GM12878 (cell line): ENCODE measurements around the gene ORC1. TPM values are rescaled to one million over a fixed set of nuclear protein-coding genes. Genes with fewer than 3 reads are reported as not detected.

Experiments
- BHLHE40 ChIP-seq, 2 experiments: fragments of 450-650 bp in 1 of 2; IDR thresholded peaks; 2 replicates each; pipeline ENCODE4 v1.6.1; 2011 to 2017; ENCODE audit warnings: low read depth in 2 of 2, borderline replicate concordance in 1 of 2, improper control_type of control experiment in 1 of 2, low read length in 1 of 2, mild to moderate bottlenecking in 1 of 2
- CBX5 ChIP-seq: sonication (generic); IDR thresholded peaks from 2 replicates; pipeline ENCODE4 v1.6.1; 2016; ENCODE audit warnings: low read depth, moderate library complexity, mild to moderate bottlenecking, inconsistent platforms
- CEBPB ChIP-seq, 2 experiments: fragments of 150-350 bp in 1 of 2; IDR thresholded peaks; 2 replicates each; pipeline ENCODE4 v1.6.1; 2012 to 2014; ENCODE audit warnings: low read depth in 2 of 2, low read length in 2 of 2, borderline replicate concordance in 1 of 2, inconsistent platforms in 1 of 2
- CREM ChIP-seq: IDR thresholded peaks from 2 replicates; pipeline ENCODE4 v1.6.1; 2014; ENCODE audit warnings: antibody characterized with exemption, low read depth
- ETV6 ChIP-seq, 2 experiments: fragments of 450-650 bp in 1 of 2; IDR thresholded peaks in 1 of 2; conservative IDR thresholded peaks in 1 of 2; 2 replicates each; pipeline ENCODE4 v1.6.1; 2014; ENCODE audit warnings: antibody characterized with exemption in 1 of 2, borderline replicate concordance in 1 of 2, low read depth in 1 of 2, mild to moderate bottlenecking in 1 of 2, moderate library complexity in 1 of 2
- EZH2 ChIP-seq: IDR thresholded peaks from 2 replicates; pipeline ENCODE4 v1.6.1; 2012; ENCODE audit warnings: low read depth, mild to moderate bottlenecking, control low read depth, inconsistent platforms, low read length, borderline replicate concordance; ENCODE audit not compliant: control insufficient read depth
- FOXM1 ChIP-seq: IDR thresholded peaks from 2 replicates; pipeline ENCODE4 v1.6.1; 2012; ENCODE audit warnings: low read depth, mild to moderate bottlenecking, inconsistent platforms, low read length, moderate library complexity
- IKZF1 ChIP-seq: fragments of 450-650 bp; conservative IDR thresholded peaks from 2 replicates; pipeline ENCODE4 v1.6.1; 2017; ENCODE audit warnings: antibody characterized with exemption, mild to moderate bottlenecking
- MXI1 ChIP-seq: fragments of 150-350 bp; IDR thresholded peaks from 2 replicates; pipeline ENCODE4 v1.6.1; 2011; ENCODE audit warnings: low read depth, mild to moderate bottlenecking, inconsistent platforms, low read length, improper control_type of control experiment
- NR2C2 ChIP-seq: IDR thresholded peaks from 2 replicates; pipeline ENCODE4 v1.6.1; 2011; ENCODE audit warnings: borderline replicate concordance, low read depth; ENCODE audit not compliant: control insufficient read depth, insufficient read length
- PML ChIP-seq: IDR thresholded peaks from 2 replicates; pipeline ENCODE4 v1.6.1; 2012; ENCODE audit warnings: low read length, inconsistent platforms
- POU2F2 ChIP-seq: IDR thresholded peaks from 3 replicates; pipeline ENCODE4 v1.6.1; 2011; ENCODE audit warnings: low read depth, mild to moderate bottlenecking, low read length, borderline replicate concordance
- RAD21 ChIP-seq: IDR thresholded peaks from 2 replicates; pipeline ENCODE4 v1.6.1; 2011; ENCODE audit warnings: mild to moderate bottlenecking, low read depth, low read length, moderate library complexity; ENCODE audit not compliant: insufficient read depth
- RUNX3 ChIP-seq: IDR thresholded peaks from 2 replicates; pipeline ENCODE4 v1.6.1; 2012; ENCODE audit warnings: low read length, inconsistent platforms
- TCF3 ChIP-seq: IDR thresholded peaks from 2 replicates; pipeline ENCODE4 v1.6.1; 2012; ENCODE audit warnings: low read depth, mild to moderate bottlenecking, low read length, borderline replicate concordance; ENCODE audit not compliant: insufficient read depth
- YY1 ChIP-seq: IDR thresholded peaks from 2 replicates; pipeline ENCODE4 v1.6.1; 2011; ENCODE audit warnings: low read depth, mild to moderate bottlenecking, low read length
- ZNF217 ChIP-seq: fragments of 450-650 bp; IDR thresholded peaks from 2 replicates; pipeline ENCODE4 v1.6.1; 2017; ENCODE audit warnings: antibody characterized with exemption, mild to moderate bottlenecking
- ZZZ3 ChIP-seq: IDR thresholded peaks from 2 replicates; pipeline ENCODE4 v1.6.1; 2011; ENCODE audit warnings: low read depth; ENCODE audit not compliant: control insufficient read depth, insufficient read length
- polyA plus RNA-seq, 11 experiments: library from polyadenylated mRNA; depleted of rRNA in 4 of 11; unstranded in 6 of 11; stranded (reverse) in 5 of 11; fragments of >200 nt; fragmentation: Nextera tagmentation in 4 of 11; fragmentation: Illumina TruSeq in 1 of 11; extraction: Ambion mirVana in 4 of 11; extraction: Trizol in 1 of 11; gene quantifications; 1 replicate in 1 of 11; 2 replicates in 10 of 11; pipeline versions ENCODE4 v1.2.1 to v1.2.3, GENCODE V29; 2011 to 2016; ENCODE audit warnings: inconsistent platforms in 2 of 11, missing spikeins in 2 of 11, low read depth in 1 of 11
- total RNA-seq, 4 experiments: library from RNA; depleted of rRNA in 3 of 4; stranded (reverse); fragments of >200 nt in 3 of 4; fragmentation: Illumina TruSeq in 1 of 4; extraction: Trizol in 1 of 4; gene quantifications; 2 replicates each; pipeline versions ENCODE4 v1.2.1 to v1.2.3, GENCODE V29; 2013 to 2021
- TF ChIP-seq, protein P1 (sequence below): fragments of 150-350 bp; IDR thresholded peaks from 2 replicates; pipeline ENCODE4 v1.6.1; 2014; ENCODE audit warnings: mild to moderate bottlenecking, low read depth, low read length
- TF ChIP-seq, protein P2 (sequence below): fragments of 450-650 bp; IDR thresholded peaks from 2 replicates; pipeline ENCODE4 v1.6.1; 2017; ENCODE audit warnings: antibody characterized with exemption, mild to moderate bottlenecking, moderate library complexity
- TF ChIP-seq, protein P3 (sequence below): fragments of 450-650 bp; IDR thresholded peaks from 2 replicates; pipeline ENCODE4 v1.6.1; 2018; ENCODE audit warnings: mild to moderate bottlenecking, low read depth, moderate library complexity; ENCODE audit not compliant: partially characterized antibody

The ORC1 gene
- total and polyA plus RNA-seq, 10 of the 15 experiments (the other 5 are each of a cell fraction or from before 2014, with no cell fraction given): 7.7 to 34.6 (median 28.7) TPM

DNA sequence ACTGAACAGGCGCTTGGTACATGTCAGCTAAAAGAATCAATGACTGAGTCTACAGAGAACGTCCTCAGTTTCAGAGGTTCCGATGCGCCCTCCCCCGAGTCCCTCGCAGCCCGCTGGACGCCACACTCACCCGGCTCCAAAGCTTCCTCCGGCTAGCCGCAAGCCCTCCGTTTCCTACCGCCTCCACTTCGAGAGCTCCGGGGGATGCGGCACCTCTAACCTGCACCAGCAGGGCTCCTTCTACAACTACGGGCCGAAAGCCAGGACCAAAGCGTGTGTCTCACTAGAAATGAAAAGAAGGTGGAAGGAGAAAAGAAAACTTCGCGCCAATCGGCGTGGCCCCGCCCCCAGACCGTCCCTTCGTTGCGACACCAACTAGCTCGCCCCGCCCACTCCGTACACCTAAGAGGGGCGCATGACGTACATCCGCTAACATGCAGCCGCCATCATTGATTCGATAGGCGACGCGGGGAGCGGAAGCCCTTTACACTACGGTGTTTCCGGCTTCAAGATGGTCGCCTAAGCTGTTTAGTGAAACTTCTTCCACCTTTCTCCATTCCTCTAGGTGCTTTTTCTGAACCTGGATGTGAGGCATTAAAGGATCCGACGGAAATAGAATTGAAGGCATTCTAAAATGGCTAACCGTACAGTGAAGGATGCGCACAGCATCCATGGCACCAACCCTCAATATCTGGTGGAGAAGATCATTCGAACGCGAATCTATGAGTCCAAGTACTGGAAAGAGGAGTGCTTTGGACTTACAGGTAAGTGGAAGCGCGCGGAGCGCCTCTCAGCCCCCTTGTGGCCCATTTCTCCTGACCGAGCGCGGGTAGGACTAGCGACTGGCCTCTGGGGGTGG, at the start of gene ORC1, which contains the start of gene PRPF38A (continued):
- TF ChIP-seq, protein P1, sequence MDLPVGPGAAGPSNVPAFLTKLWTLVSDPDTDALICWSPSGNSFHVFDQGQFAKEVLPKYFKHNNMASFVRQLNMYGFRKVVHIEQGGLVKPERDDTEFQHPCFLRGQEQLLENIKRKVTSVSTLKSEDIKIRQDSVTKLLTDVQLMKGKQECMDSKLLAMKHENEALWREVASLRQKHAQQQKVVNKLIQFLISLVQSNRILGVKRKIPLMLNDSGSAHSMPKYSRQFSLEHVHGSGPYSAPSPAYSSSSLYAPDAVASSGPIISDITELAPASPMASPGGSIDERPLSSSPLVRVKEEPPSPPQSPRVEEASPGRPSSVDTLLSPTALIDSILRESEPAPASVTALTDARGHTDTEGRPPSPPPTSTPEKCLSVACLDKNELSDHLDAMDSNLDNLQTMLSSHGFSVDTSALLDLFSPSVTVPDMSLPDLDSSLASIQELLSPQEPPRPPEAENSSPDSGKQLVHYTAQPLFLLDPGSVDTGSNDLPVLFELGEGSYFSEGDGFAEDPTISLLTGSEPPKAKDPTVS: 0 out of 2 replicates have a peak, but pooled peaks have one; percentile 59
- TF ChIP-seq CREM (peak; percentile 98), PML (peak; percentile 96), IKZF1 (peak; percentile 23; the same call in 1 of the 2 replicates), EZH2 (no peak), YY1 (peak; percentile 97), TCF3 (no peak), NR2C2 (no peak), ETV6 (conservative IDR thresholded peaks at IDR 0.05 in 1 of 2, IDR thresholded peaks at IDR 0.05 in 1 of 2; ENCODE audit: borderline replicate concordance in 1 of 2, low read depth in 1 of 2) (no peak), ZNF217 (no peak), ZZZ3 (no peak), BHLHE40 (IDR thresholded peaks at IDR 0.05; ENCODE audit: borderline replicate concordance in 1 of 2, low read depth in 2 of 2, low read length in 1 of 2) (0 out of 4 replicates have a peak, but pooled peaks of 1 of the 2 experiments have one; percentile 13), CBX5 (no peak), CEBPB (IDR thresholded peaks at IDR 0.05; ENCODE audit: borderline replicate concordance in 1 of 2, low read depth in 2 of 2, low read length in 2 of 2) (peak in 1 of 2 experiments; percentile 86; a peak in 2 of 4 replicates), POU2F2 (peak; percentile 85), FOXM1 (0 out of 2 replicates have a peak, but pooled peaks have one; percentile 21), MXI1 (peak; percentile 91), RAD21 (peak; percentile 31; the same call in 1 of the 2 replicates), RUNX3 (no peak; the same call in 1 of the 2 replicates)
- TF ChIP-seq, protein P2, sequence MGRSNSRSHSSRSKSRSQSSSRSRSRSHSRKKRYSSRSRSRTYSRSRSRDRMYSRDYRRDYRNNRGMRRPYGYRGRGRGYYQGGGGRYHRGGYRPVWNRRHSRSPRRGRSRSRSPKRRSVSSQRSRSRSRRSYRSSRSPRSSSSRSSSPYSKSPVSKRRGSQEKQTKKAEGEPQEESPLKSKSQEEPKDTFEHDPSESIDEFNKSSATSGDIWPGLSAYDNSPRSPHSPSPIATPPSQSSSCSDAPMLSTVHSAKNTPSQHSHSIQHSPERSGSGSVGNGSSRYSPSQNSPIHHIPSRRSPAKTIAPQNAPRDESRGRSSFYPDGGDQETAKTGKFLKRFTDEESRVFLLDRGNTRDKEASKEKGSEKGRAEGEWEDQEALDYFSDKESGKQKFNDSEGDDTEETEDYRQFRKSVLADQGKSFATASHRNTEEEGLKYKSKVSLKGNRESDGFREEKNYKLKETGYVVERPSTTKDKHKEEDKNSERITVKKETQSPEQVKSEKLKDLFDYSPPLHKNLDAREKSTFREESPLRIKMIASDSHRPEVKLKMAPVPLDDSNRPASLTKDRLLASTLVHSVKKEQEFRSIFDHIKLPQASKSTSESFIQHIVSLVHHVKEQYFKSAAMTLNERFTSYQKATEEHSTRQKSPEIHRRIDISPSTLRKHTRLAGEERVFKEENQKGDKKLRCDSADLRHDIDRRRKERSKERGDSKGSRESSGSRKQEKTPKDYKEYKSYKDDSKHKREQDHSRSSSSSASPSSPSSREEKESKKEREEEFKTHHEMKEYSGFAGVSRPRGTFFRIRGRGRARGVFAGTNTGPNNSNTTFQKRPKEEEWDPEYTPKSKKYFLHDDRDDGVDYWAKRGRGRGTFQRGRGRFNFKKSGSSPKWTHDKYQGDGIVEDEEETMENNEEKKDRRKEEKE: no peak
- TF ChIP-seq, protein P3, sequence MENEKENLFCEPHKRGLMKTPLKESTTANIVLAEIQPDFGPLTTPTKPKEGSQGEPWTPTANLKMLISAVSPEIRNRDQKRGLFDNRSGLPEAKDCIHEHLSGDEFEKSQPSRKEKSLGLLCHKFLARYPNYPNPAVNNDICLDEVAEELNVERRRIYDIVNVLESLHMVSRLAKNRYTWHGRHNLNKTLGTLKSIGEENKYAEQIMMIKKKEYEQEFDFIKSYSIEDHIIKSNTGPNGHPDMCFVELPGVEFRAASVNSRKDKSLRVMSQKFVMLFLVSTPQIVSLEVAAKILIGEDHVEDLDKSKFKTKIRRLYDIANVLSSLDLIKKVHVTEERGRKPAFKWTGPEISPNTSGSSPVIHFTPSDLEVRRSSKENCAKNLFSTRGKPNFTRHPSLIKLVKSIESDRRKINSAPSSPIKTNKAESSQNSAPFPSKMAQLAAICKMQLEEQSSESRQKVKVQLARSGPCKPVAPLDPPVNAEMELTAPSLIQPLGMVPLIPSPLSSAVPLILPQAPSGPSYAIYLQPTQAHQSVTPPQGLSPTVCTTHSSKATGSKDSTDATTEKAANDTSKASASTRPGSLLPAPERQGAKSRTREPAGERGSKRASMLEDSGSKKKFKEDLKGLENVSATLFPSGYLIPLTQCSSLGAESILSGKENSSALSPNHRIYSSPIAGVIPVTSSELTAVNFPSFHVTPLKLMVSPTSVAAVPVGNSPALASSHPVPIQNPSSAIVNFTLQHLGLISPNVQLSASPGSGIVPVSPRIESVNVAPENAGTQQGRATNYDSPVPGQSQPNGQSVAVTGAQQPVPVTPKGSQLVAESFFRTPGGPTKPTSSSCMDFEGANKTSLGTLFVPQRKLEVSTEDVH: peak; percentile 68
